Measurements from ENCODE around the gene USP2. TPM values are rescaled to one million over a fixed set of nuclear protein-coding genes. Genes with fewer than 3 reads are reported as not detected.
A peak's percentile ranks its signal among the peaks of the same experiment; 100 is the strongest.

Gene USP2
- total RNA-seq, 1 donor from 2014 or later: 0.26 TPM

- no peak for DNase-seq (ENCODE audit: low read depth)
- no peak for TF ChIP-seq CTCF (IDR thresholded peaks at IDR 0.05; ENCODE audit: insufficient read depth, low read length, severe bottlenecking)
- H3K36me3 ChIP-seq (ENCODE audit: control insufficient read depth, insufficient read depth, low read length): no peaks in the 10 kb centered on the region
- FAIRE-seq: no peak
- no peak overlapping the region for H3K4me3 ChIP-seq (ENCODE audit: low read depth, low read length)
- H3K27me3 ChIP-seq (ENCODE audit: control insufficient read depth, insufficient read depth, low read length): peaks cover 3% of the 10 kb centered on the region
Observed at GRCh38 chr11:119415966-119416365, 34.5 kb upstream of the USP2 start.

- no peak overlapping the region for H3K4me3 ChIP-seq (ENCODE audit: low read depth, low read length)
- H3K27me3 ChIP-seq (ENCODE audit: control insufficient read depth, insufficient read depth, low read length): no peaks in the 10 kb centered on the region
- no peaks in the 10 kb centered on the region for H3K36me3 ChIP-seq (ENCODE audit: control insufficient read depth, insufficient read depth, low read length)
- FAIRE-seq (no peak), DNase-seq (ENCODE audit: low read depth) (no peak)
- TF ChIP-seq CTCF (IDR thresholded peaks at IDR 0.05; ENCODE audit: insufficient read depth, low read length, severe bottlenecking): no peak
Observed at GRCh38 chr11:119415517-119415916, 34.0 kb upstream of the USP2 start.

- Histone ChIP-seq H3K4me3 (ENCODE audit: low read depth, low read length) (no peak overlapping the region), H3K36me3 (ENCODE audit: control insufficient read depth, insufficient read depth, low read length) (no peaks in the 10 kb centered on the region), H3K27me3 (ENCODE audit: control insufficient read depth, insufficient read depth, low read length) (no peaks in the 10 kb centered on the region)
- FAIRE-seq: no peak
- no peak for TF ChIP-seq CTCF (IDR thresholded peaks at IDR 0.05; ENCODE audit: insufficient read depth, low read length, severe bottlenecking)
- no peak for DNase-seq (ENCODE audit: low read depth)
Observed at GRCh38 chr11:119414734-119415133, 33.2 kb upstream of the USP2 start.

- H3K27me3 ChIP-seq (ENCODE audit: control insufficient read depth, insufficient read depth, low read length): no peaks in the 10 kb centered on the region
- FAIRE-seq (no peak), DNase-seq (ENCODE audit: low read depth) (no peak)
- TF ChIP-seq CTCF (IDR thresholded peaks at IDR 0.05; ENCODE audit: insufficient read depth, low read length, severe bottlenecking): no peak
- H3K36me3 ChIP-seq (ENCODE audit: control insufficient read depth, insufficient read depth, low read length): no peaks in the 10 kb centered on the region
- no peak overlapping the region for H3K4me3 ChIP-seq (ENCODE audit: low read depth, low read length)
Observed at GRCh38 chr11:119414321-119414720, 32.8 kb upstream of the USP2 start.

GRCh38 chr11:119412072-119412471 lies 30.6 kb upstream of the USP2 start:
- no peak for FAIRE-seq
- no peak for DNase-seq (ENCODE audit: low read depth)
- no peaks in the 10 kb centered on the region for H3K27me3 ChIP-seq (ENCODE audit: control insufficient read depth, insufficient read depth, low read length)
- no peak for TF ChIP-seq CTCF (IDR thresholded peaks at IDR 0.05; ENCODE audit: insufficient read depth, low read length, severe bottlenecking)
- H3K36me3 ChIP-seq (ENCODE audit: control insufficient read depth, insufficient read depth, low read length): no peaks in the 10 kb centered on the region
- no peak overlapping the region for H3K4me3 ChIP-seq (ENCODE audit: low read depth, low read length)

- DNase-seq (ENCODE audit: low read depth) (peak; percentile 44), FAIRE-seq (no peak)
- TF ChIP-seq CTCF (IDR thresholded peaks at IDR 0.05; ENCODE audit: insufficient read depth, low read length, severe bottlenecking): no peak
Observed at GRCh38 chr11:119410501-119410900, 29.0 kb upstream of the USP2 start.

More at GRCh38 chr11:119410501-119410900, 29.0 kb upstream of the USP2 start:
- no peak overlapping the region for H3K4me3 ChIP-seq (ENCODE audit: low read depth, low read length)
- H3K27me3 ChIP-seq (ENCODE audit: control insufficient read depth, insufficient read depth, low read length): no peaks in the 10 kb centered on the region
- H3K36me3 ChIP-seq (ENCODE audit: control insufficient read depth, insufficient read depth, low read length): no peaks in the 10 kb centered on the region

All from bronchial epithelial cell (primary cell).